HepG2 (cell line): ENCODE results near the gene C1QTNF12. TPM values are rescaled to one million over a fixed set of nuclear protein-coding genes. Genes with fewer than 3 reads are reported as not detected.

Experiments
- BHLHE40 ChIP-seq: IDR thresholded peaks from 2 replicates; pipeline ENCODE4 v1.6.1; 2011; ENCODE audit warnings: low read length, improper control_type of control experiment
- BRD4 ChIP-seq: sonication (generic); formaldehyde crosslinking; IDR thresholded peaks from 2 replicates; pipeline ENCODE4 v1.4.0; 2020; ENCODE audit warnings: missing genetic modification reagents
- CBX2 ChIP-seq, 2 experiments: fragments of 200-600 bp in 1 of 2; sonication (generic); formaldehyde crosslinking in 1 of 2; IDR thresholded peaks; 2 replicates each; pipeline versions ENCODE4 v1.7.0 to v1.8.1; 2018 to 2022; ENCODE audit warnings: low read depth in 2 of 2, low read length in 1 of 2, mild to moderate bottlenecking in 1 of 2, missing genetic modification reagents in 1 of 2
- CENPX ChIP-seq: sonication (generic); formaldehyde crosslinking; IDR thresholded peaks from 2 replicates; pipeline ENCODE4 v1.9.0; 2021; ENCODE audit warnings: mild to moderate bottlenecking, missing genetic modification reagents, moderate library complexity
- EED ChIP-seq: sonication (generic); formaldehyde crosslinking; IDR thresholded peaks from 2 replicates; pipeline ENCODE4 v1.5.0; 2020; ENCODE audit warnings: mild to moderate bottlenecking, missing genetic modification reagents
- FOSL1 ChIP-seq: sonication (generic); formaldehyde crosslinking; IDR thresholded peaks from 2 replicates; pipeline ENCODE4 v1.9.0; 2021; ENCODE audit warnings: missing genetic modification reagents, borderline replicate concordance
- FOXK1 ChIP-seq: sonication (generic); formaldehyde crosslinking; IDR thresholded peaks from 2 replicates; pipeline ENCODE4 v1.4.0; 2020; ENCODE audit warnings: low read depth, missing genetic modification reagents, borderline replicate concordance
- GATAD1 ChIP-seq: IDR thresholded peaks from 2 replicates; pipeline ENCODE4 v1.6.1; 2016; ENCODE audit warnings: missing genetic modification reagents, missing compliant biosample characterization
- HMG20B ChIP-seq: conservative IDR thresholded peaks from 2 replicates; pipeline ENCODE4 v1.6.1; 2016; ENCODE audit warnings: missing genetic modification reagents, missing compliant biosample characterization
- JARID2 ChIP-seq: sonication (generic); formaldehyde crosslinking; IDR thresholded peaks from 2 replicates; pipeline ENCODE4 v1.8.1; 2023; ENCODE audit warnings: missing genetic modification reagents, inconsistent platforms; ENCODE audit not compliant: insufficient replicate concordance
- JUNB ChIP-seq: sonication (generic); formaldehyde crosslinking; IDR thresholded peaks from 2 replicates; pipeline ENCODE4 v1.8.0; 2022; ENCODE audit warnings: missing genetic modification reagents, mild to moderate bottlenecking, borderline replicate concordance
- SOX13 ChIP-seq, 3 experiments: fragments of 450-650 bp in 1 of 3; sonication (generic) in 1 of 3; formaldehyde crosslinking in 1 of 3; IDR thresholded peaks in 2 of 3; conservative IDR thresholded peaks in 1 of 3; 2 replicates each; pipeline versions ENCODE4 v1.5.0 to v1.6.1; 2016 to 2020; ENCODE audit warnings: antibody characterized with exemption in 1 of 3, mild to moderate bottlenecking in 1 of 3, missing compliant biosample characterization in 1 of 3, missing genetic modification reagents in 1 of 3, moderate library complexity in 1 of 3
- SOX6 ChIP-seq, 2 experiments: fragments of 450-650 bp in 1 of 2; sonication (generic) in 1 of 2; formaldehyde crosslinking in 1 of 2; IDR thresholded peaks; 2 replicates each; pipeline versions ENCODE4 v1.4.0 to v1.6.1; 2017 to 2020; ENCODE audit warnings: antibody characterized with exemption in 1 of 2, mild to moderate bottlenecking in 1 of 2, missing genetic modification reagents in 1 of 2
- THRA ChIP-seq: sonication (generic); formaldehyde crosslinking; IDR thresholded peaks from 2 replicates; pipeline ENCODE4 v1.4.0; 2020; ENCODE audit warnings: missing genetic modification reagents, borderline replicate concordance
- ZFY ChIP-seq: sonication (generic); formaldehyde crosslinking; IDR thresholded peaks from 2 replicates; pipeline ENCODE4 v1.4.0; 2020; ENCODE audit warnings: missing genetic modification reagents
- ZNF460 ChIP-seq: sonication (generic); formaldehyde crosslinking; IDR thresholded peaks from 2 replicates; pipeline ENCODE4 v1.5.1; 2020; ENCODE audit warnings: missing genetic modification reagents, mild to moderate bottlenecking, borderline replicate concordance
- ZNF737 ChIP-seq: sonication (generic); formaldehyde crosslinking; IDR thresholded peaks from 2 replicates; pipeline ENCODE4 v1.5.0; 2020; ENCODE audit warnings: missing genetic modification reagents, mild to moderate bottlenecking, borderline replicate concordance
- polyA plus RNA-seq, 8 experiments: library from polyadenylated mRNA; depleted of rRNA in 3 of 8; stranded (reverse) in 7 of 8; unstranded in 1 of 8; fragments of >200 nt; fragmentation: Illumina TruSeq in 4 of 8; extraction: Trizol in 4 of 8; gene quantifications; 2 replicates each; pipeline versions ENCODE4 v1.2.1 to v1.2.3, GENCODE V29; 2011 to 2016; ENCODE audit warnings: low read depth in 4 of 8, missing spikeins in 1 of 8, mixed read lengths in 1 of 8; ENCODE audit not compliant: insufficient read depth in 1 of 8
- total RNA-seq, 5 experiments: library from RNA; depleted of rRNA; stranded (reverse); fragments of >200 nt; fragmentation: Illumina TruSeq; extraction: Trizol; gene quantifications; 2 replicates each; pipeline ENCODE4 v1.2.3, GENCODE V29; 2016; ENCODE audit warnings: low read depth in 1 of 5
- TF ChIP-seq, protein P1 (sequence below): IDR thresholded peaks from 2 replicates; pipeline ENCODE4 v1.6.1; 2016; ENCODE audit warnings: missing biosample characterization, missing genetic modification reagents, low read depth
- TF ChIP-seq, protein P2 (sequence below): sonication (generic); formaldehyde crosslinking; IDR thresholded peaks from 2 replicates; pipeline ENCODE4 v1.8.1; 2022; ENCODE audit warnings: mild to moderate bottlenecking, missing genetic modification reagents
- TF ChIP-seq, protein P3 (sequence below): sonication (generic); formaldehyde crosslinking; IDR thresholded peaks from 2 replicates; pipeline ENCODE4 v1.4.0; 2020; ENCODE audit warnings: missing genetic modification reagents
- TF ChIP-seq, protein P4 (sequence below): sonication (generic); formaldehyde crosslinking; IDR thresholded peaks from 2 replicates; pipeline ENCODE4 v1.5.0; 2020; ENCODE audit warnings: missing genetic modification reagents

The C1QTNF12 gene
- total and polyA plus RNA-seq, 2 of the 13 experiments (the other 11 are each of a cell fraction or from before 2014, with no cell fraction given) = 0.18 to 0.64 TPM

GRCh38 chr1:1239614-1240347 is 6.7 kb downstream of the C1QTNF12 start (continued):
- no peak for TF ChIP-seq FOSL1 (CRISPR knock-in tag)
- TF ChIP-seq CENPX (CRISPR knock-in tag) = no peak
- no peak; the same call in 1 of the 2 replicates for TF ChIP-seq ZFY
- TF ChIP-seq FOXK1 = no peak
- TF ChIP-seq THRA = peak; percentile 31; the same call in 1 of the 2 replicates
- TF ChIP-seq ZNF737 = no peak
- no peak; the same call in 1 of the 2 replicates for TF ChIP-seq GATAD1 (CRISPR knock-in tag)
- TF ChIP-seq SOX6 (IDR thresholded peaks at IDR 0.05) = no peak
- TF ChIP-seq SOX6 (CRISPR knock-in tag; IDR thresholded peaks at IDR 0.05) = no peak; the same call in 1 of the 2 replicates
- TF ChIP-seq HMG20B = no peak
- TF ChIP-seq, protein P1, sequence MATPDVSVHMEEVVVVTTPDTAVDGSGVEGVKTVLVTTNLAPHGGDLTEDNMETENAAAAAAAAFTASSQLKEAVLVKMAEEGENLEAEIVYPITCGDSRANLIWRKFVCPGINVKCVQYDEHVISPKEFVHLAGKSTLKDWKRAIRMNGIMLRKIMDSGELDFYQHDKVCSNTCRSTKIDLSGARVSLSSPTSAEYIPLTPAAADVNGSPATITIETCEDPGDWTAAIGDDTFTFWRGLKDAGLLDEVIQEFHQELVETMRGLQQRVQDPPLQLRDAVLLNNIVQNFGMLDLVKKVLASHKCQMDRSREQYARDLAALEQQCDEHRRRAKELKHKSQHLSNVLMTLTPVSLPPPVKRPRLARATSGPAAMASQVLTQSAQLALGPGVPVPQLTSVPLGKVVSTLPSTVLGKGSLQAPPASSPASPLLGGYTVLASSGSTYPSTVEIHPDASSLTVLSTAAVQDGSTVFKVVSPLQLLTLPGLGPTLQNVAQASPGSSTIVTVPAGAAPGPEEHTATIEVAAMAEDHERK = no peak
- TF ChIP-seq, protein P2, sequence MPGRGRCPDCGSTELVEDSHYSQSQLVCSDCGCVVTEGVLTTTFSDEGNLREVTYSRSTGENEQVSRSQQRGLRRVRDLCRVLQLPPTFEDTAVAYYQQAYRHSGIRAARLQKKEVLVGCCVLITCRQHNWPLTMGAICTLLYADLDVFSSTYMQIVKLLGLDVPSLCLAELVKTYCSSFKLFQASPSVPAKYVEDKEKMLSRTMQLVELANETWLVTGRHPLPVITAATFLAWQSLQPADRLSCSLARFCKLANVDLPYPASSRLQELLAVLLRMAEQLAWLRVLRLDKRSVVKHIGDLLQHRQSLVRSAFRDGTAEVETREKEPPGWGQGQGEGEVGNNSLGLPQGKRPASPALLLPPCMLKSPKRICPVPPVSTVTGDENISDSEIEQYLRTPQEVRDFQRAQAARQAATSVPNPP = no peak
- no peak for TF ChIP-seq JUNB
- TF ChIP-seq EED (CRISPR knock-in tag) = no peak
- no peak for TF ChIP-seq BHLHE40
- no peak for TF ChIP-seq ZNF460 (CRISPR knock-in tag)
- TF ChIP-seq, protein P3, sequence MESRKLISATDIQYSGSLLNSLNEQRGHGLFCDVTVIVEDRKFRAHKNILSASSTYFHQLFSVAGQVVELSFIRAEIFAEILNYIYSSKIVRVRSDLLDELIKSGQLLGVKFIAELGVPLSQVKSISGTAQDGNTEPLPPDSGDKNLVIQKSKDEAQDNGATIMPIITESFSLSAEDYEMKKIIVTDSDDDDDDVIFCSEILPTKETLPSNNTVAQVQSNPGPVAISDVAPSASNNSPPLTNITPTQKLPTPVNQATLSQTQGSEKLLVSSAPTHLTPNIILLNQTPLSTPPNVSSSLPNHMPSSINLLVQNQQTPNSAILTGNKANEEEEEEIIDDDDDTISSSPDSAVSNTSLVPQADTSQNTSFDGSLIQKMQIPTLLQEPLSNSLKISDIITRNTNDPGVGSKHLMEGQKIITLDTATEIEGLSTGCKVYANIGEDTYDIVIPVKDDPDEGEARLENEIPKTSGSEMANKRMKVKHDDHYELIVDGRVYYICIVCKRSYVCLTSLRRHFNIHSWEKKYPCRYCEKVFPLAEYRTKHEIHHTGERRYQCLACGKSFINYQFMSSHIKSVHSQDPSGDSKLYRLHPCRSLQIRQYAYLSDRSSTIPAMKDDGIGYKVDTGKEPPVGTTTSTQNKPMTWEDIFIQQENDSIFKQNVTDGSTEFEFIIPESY (CRISPR knock-in tag) = no peak
- TF ChIP-seq, protein P4, sequence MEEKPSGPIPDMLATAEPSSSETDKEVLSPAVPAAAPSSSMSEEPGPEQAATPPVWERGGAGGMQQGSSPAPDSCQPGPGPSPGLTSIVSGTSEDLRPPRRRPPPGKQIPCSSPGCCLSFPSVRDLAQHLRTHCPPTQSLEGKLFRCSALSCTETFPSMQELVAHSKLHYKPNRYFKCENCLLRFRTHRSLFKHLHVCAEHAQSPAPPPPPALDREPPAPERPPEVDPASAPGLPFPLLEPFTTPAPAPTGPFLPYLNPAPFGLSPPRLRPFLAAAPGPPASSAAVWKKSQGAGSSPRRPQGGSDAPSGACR (CRISPR knock-in tag) = no peak; the same call in 1 of the 2 replicates
- TF ChIP-seq JARID2 (CRISPR knock-in tag) = no peak
- TF ChIP-seq CBX2 (IDR thresholded peaks at IDR 0.05; ENCODE audit: low read depth, low read length) = no peak
- no peak for TF ChIP-seq CBX2 (CRISPR knock-in tag; IDR thresholded peaks at IDR 0.05; ENCODE audit: low read depth)
- no peak for TF ChIP-seq SOX13 (IDR thresholded peaks at IDR 0.05)
- TF ChIP-seq SOX13 (CRISPR knock-in tag; conservative IDR thresholded peaks at IDR 0.05 in 1 of 2, IDR thresholded peaks at IDR 0.05 in 1 of 2) = no peak
- TF ChIP-seq BRD4 (CRISPR knock-in tag) = peak; percentile 27; the same call in 1 of the 2 replicates
